Activated CD4-positive, alpha-beta T cell treated with anti-CD3 and anti-CD28 coated beads for 36 hours (primary cell): ENCODE results near the gene REPS1. TPM values are rescaled to one million over a fixed set of nuclear protein-coding genes. Genes with fewer than 3 reads are reported as not detected.

Experiments
- ATAC-seq: fragments of 200-7000 bp; cut with Tn5 transposase; one replicate; pipeline ENCODE4 v1.10.0; 2021; ENCODE audit warnings: mild to moderate bottlenecking, moderate library complexity
- CTCF ChIA-PET: fragments of 350-600 bp; sonication (Branson Sonifier 250); formaldehyde crosslinking; loops from one replicate; lab custom pipeline; 2021; ENCODE audit warnings: antibody characterized with exemption; lab: Charles Lee
- POLR2A ChIA-PET: fragments of 350-600 bp; sonication (Branson Sonifier 250); formaldehyde crosslinking; loops from one replicate; lab custom pipeline; 2021; ENCODE audit warnings: antibody characterized with exemption, inconsistent platforms; lab: Charles Lee
- DNase-seq: peaks from one replicate; pipeline ENCODE4 v3.0.0-alpha.2; 2020
- H3K27ac Mint-ChIP-seq: one replicate; pipeline ENCODE4 v1.8.0; 2021; ENCODE audit warnings: mixed read lengths
- H3K27me3 Mint-ChIP-seq: one replicate; pipeline ENCODE4 v1.8.0; 2021; ENCODE audit warnings: mixed read lengths
- H3K36me3 Mint-ChIP-seq: one replicate; pipeline ENCODE4 v1.8.0; 2021; ENCODE audit warnings: low read depth, mixed read lengths
- H3K4me1 Mint-ChIP-seq: one replicate; pipeline ENCODE4 v1.8.0; 2021; ENCODE audit warnings: mixed read lengths
- H3K4me3 Mint-ChIP-seq: one replicate; pipeline ENCODE4 v1.8.0; 2021; ENCODE audit warnings: mild to moderate bottlenecking, moderate library complexity, mixed read lengths
- H3K9me3 Mint-ChIP-seq: one replicate; pipeline ENCODE4 v1.8.0; 2021; ENCODE audit warnings: low read depth, mixed read lengths
- intact Hi-C, 2 experiments: fragments of 100-400 bp; cut with DNase I in 1 of 2; cut with micrococcal nuclease in 1 of 2; formaldehyde crosslinking; loops; one replicate each; pipeline versions ENCODE4 v1.14.2 to v1.15.1; 2022 to 2024; cut with DNase I, micrococcal nuclease
- total RNA-seq, 2 experiments: library from RNA; stranded (reverse); gene quantifications; one replicate each; pipeline ENCODE4 v1.2.3, GENCODE V29; 2021

The REPS1 gene
- total RNA-seq, 2 experiments from 2014 or later: 60.3 to 90.9 TPM

- Mint-ChIP-seq H3K4me1 (no peaks in the 10 kb centered on the region), H3K27ac (no peak overlapping the region), H3K4me3 (no peak overlapping the region), H3K27me3 (no peaks in the 10 kb centered on the region), H3K9me3 (no peaks in the 10 kb centered on the region), H3K36me3 (no peaks in the 10 kb centered on the region)
- intact Hi-C loops: no loop called here
- ChIA-PET CTCF (interaction anchor here (1.5 kb wide), 1 partner anchor 13 kb away, joined by 4 read pairs; no protein-coding TSS in a partner anchor), POLR2A (no interaction called here)
- no peak for DNase-seq
- no peak for ATAC-seq
These were observed 32.6 kb upstream of the REPS1 start for GRCh38 chr6:139020689-139021088.

DNA sequence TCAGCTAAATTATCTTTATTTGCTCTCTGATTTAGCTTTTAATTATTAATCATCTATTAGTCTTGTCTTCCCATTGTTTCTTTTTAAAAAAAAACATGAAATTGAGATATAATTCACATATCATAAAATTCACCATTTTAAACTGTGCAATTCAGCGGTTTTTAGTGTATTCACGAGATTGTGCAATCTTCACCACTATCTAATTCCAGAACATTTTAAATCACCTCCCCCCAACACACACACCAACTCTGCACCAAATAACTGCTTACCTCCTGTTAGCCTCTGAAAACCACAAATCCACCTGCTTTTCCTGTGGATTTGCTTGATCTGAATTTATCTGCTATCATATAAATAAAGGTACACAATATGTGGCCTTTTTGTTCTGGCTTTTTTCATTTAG is 31.7 kb upstream of the REPS1 start:
- H3K27ac Mint-ChIP-seq: no peak overlapping the region
- intact Hi-C loops: loop anchor here in 1 of 2 experiments (2.0 kb wide), 1 partner anchor 27 kb away; no protein-coding TSS in a partner anchor
- H3K36me3 Mint-ChIP-seq: no peaks in the 10 kb centered on the region
- DNase-seq (no peak), ATAC-seq (no peak)
- H3K4me3 Mint-ChIP-seq: no peak overlapping the region
- no peaks in the 10 kb centered on the region for H3K9me3 Mint-ChIP-seq
- ChIA-PET CTCF (interaction anchor here (1.1 to 1.4 kb wide), 2 partner anchors 10 to 12 kb away, joined by 3 read pairs; no protein-coding TSS in a partner anchor), POLR2A (no interaction called here)
- H3K4me1 Mint-ChIP-seq: no peaks in the 10 kb centered on the region
- no peaks in the 10 kb centered on the region for H3K27me3 Mint-ChIP-seq

DNA sequence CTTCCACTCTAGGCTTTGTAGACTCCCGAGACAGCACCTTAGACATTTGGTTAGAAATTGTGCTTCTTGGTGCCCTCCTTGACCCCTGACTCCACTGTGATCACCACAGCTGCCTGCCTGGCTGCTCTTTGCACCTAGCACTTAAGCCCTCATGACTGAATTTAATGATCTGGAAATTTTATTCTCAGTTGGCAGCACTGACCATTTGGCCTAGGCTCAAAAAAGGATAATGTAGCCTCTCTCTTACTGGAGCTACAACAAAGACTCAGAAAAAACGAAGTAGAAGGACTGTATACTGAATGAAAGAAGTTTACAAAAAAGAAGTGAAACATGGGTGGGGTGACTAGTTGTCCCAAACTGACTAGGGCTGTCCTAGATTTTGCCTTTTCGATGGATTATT is 29.2 kb upstream of the REPS1 start:
- DNase-seq (no peak), ATAC-seq (no peak)
- H3K27ac Mint-ChIP-seq: no peak overlapping the region
- intact Hi-C loops: no loop called here
- no peaks in the 10 kb centered on the region for H3K27me3 Mint-ChIP-seq
- H3K4me1 Mint-ChIP-seq: no peaks in the 10 kb centered on the region
- no peaks in the 10 kb centered on the region for H3K36me3 Mint-ChIP-seq
- no peaks in the 10 kb centered on the region for H3K9me3 Mint-ChIP-seq
- CTCF ChIA-PET: interaction anchor here (1.1 to 1.9 kb wide), 2 partner anchors 18 to 45 kb away, joined by 3 to 4 read pairs; no protein-coding TSS in a partner anchor
- POLR2A ChIA-PET: no interaction called here
- no peak overlapping the region for H3K4me3 Mint-ChIP-seq

- Mint-ChIP-seq H3K4me3 (no peak overlapping the region), H3K4me1 (no peaks in the 10 kb centered on the region), H3K27me3 (no peaks in the 10 kb centered on the region), H3K27ac (no peak overlapping the region), H3K9me3 (no peaks in the 10 kb centered on the region), H3K36me3 (no peaks in the 10 kb centered on the region)
- DNase-seq (no peak), ATAC-seq (no peak)
- CTCF ChIA-PET: interaction anchor here (0.5 to 1.9 kb wide), 6 partner anchors 18 to 201 kb away, joined by 3 to 4 read pairs (median 3); no protein-coding TSS in a partner anchor
- POLR2A ChIA-PET: no interaction called here
- intact Hi-C loops: no loop called here
These were observed 28.5 kb upstream of the REPS1 start for GRCh38 chr6:139016337-139017213.

DNA sequence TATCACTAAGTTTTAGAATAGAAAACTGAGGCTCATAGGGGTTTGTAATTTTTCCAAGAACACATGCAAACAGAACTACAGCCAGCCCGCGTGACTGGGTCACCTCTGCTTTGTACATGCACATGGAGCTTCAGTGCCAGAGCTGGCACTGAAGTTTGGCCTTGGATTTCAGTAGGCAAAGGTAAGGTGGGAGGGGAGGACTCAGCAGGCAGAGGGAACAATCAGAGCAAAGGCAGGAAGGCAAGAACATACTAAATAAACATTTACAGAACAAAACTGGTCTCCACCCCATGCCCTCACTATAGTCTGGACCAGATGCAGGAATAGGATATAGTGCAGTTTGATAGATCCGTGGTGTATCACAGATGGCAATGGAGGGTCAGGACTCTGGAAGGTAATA is 26.9 kb upstream of the REPS1 start:
- H3K27ac Mint-ChIP-seq: no peak overlapping the region
- POLR2A ChIA-PET: no interaction called here
- no peaks in the 10 kb centered on the region for H3K9me3 Mint-ChIP-seq
- no peaks in the 10 kb centered on the region for H3K36me3 Mint-ChIP-seq
- no peaks in the 10 kb centered on the region for H3K4me1 Mint-ChIP-seq
- DNase-seq: no peak
- intact Hi-C loops: no loop called here
- H3K27me3 Mint-ChIP-seq: no peaks in the 10 kb centered on the region
- CTCF ChIA-PET: interaction anchor here (1.0 to 1.6 kb wide), 2 partner anchors 11 to 26 kb away, joined by 4 read pairs; no protein-coding TSS in a partner anchor
- ATAC-seq: no peak
- no peak overlapping the region for H3K4me3 Mint-ChIP-seq

DNA sequence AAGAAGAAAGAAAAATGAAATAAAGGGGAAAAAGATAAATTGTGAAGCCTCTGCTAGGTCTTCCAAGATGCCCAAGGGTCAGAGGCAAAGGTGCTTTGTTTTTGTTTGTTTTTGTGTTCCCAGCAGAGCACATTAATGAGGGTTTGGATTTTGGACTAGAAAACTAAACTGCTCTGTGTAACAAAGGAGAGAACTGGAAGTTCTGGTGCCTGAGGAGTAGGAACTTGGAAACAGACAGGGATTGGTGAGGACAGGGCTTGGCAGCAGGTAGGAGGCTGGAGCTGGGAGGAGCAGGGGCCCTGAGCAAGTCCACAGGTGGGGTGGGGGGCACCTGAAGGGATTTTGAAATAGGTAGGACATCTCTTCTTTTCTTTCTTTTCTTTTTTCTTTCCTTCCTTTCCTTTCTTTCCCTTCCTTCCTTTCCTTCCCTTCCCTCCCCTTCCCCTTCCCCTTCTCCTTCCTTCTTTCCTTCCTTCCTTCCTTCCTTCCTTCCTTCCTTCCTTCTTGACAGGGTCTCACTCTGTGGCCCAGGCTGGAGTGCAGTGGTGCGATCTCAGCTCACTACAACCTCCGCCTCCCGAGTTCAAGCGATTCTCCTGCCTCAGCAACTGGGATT is 25.2 kb upstream of the REPS1 start:
- H3K36me3 Mint-ChIP-seq: no peaks in the 10 kb centered on the region
- H3K27me3 Mint-ChIP-seq: no peaks in the 10 kb centered on the region
- DNase-seq: no peak
- ATAC-seq: no peak
- no peaks in the 10 kb centered on the region for H3K9me3 Mint-ChIP-seq
- ChIA-PET POLR2A (no interaction called here), CTCF (no interaction called here)
- intact Hi-C loops: no loop called here
- no peaks in the 10 kb centered on the region for H3K4me1 Mint-ChIP-seq
- H3K4me3 Mint-ChIP-seq: no peak overlapping the region
- H3K27ac Mint-ChIP-seq: no peak overlapping the region

DNA sequence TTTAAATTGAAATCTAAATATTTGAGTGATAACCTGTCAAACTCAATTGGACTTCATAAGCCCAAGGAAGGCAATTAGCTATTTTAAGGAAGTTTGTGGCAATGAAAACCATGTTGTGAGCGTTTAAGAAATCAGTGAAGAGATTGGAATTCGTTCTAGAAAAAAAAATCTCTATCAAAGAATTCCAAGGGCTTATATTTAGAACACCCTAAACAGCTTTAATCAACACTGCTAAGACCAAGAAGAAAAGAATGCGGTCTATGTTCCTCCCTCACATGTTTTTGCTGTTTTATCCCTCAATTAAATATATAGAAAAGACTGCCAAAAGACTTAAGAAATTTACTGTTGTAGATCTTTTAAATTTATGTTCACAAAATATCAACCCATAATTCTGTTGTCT is 23.9 kb upstream of the REPS1 start:
- ChIA-PET CTCF (interaction anchor here (2.1 kb wide), 1 partner anchor 23 kb away, joined by 6 read pairs; the partner anchor contains the start of gene REPS1), POLR2A (no interaction called here)
- DNase-seq (no peak), ATAC-seq (no peak)
- no peaks in the 10 kb centered on the region for H3K27me3 Mint-ChIP-seq
- no peaks in the 10 kb centered on the region for H3K4me1 Mint-ChIP-seq
- H3K36me3 Mint-ChIP-seq: no peaks in the 10 kb centered on the region
- intact Hi-C loops: no loop called here
- H3K4me3 Mint-ChIP-seq: no peak overlapping the region
- no peaks in the 10 kb centered on the region for H3K9me3 Mint-ChIP-seq
- no peak overlapping the region for H3K27ac Mint-ChIP-seq

DNA sequence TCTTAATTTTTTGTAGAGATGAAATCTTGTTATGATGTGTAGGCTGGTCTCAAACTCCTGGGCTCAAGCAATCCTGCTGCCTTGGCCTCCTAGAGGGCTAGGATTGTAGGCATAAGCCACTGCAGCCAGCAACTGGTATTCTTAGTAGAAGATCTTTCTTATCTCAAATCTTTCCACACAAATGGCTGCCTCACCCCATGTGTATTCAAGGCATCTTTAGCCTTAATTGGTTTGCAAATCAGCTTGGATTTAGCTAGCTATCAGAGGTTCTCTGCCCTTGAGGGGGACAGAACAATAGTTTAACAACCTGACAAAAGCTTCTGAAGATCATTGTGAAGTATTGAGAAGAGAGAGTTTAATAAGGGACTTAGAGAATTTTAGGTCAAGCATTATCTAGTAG is 22.6 kb upstream of the REPS1 start:
- H3K36me3 Mint-ChIP-seq: no peaks in the 10 kb centered on the region
- no peaks in the 10 kb centered on the region for H3K4me1 Mint-ChIP-seq
- no peaks in the 10 kb centered on the region for H3K9me3 Mint-ChIP-seq
- H3K4me3 Mint-ChIP-seq: no peak overlapping the region
- H3K27ac Mint-ChIP-seq: no peak overlapping the region
- ChIA-PET CTCF (interaction anchor here (2.1 kb wide), 1 partner anchor 22 kb away, joined by 6 read pairs; the partner anchor contains the start of gene REPS1), POLR2A (no interaction called here)
- ATAC-seq: no peak
- no peak for DNase-seq
- H3K27me3 Mint-ChIP-seq: no peaks in the 10 kb centered on the region
- intact Hi-C loops: no loop called here

DNA sequence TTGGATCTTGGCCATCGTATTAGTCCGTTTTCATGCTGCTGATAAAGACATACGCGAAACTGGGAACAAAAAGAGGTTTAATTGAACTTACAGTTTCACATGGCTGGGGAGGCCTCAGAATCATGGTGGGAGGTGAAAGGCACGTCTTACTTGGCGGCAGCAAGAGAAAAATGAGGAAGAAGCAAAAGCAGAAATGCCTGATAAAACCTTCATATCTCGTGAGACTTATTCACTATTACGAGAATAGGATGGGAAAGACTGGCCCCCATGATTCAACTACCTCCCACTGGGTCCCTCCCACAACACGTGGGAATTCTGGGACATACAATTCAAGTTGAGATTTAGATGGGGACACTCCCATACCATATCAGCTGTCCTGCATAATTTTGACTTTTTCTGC is 20.1 kb upstream of the REPS1 start:
- Mint-ChIP-seq H3K9me3 (no peaks in the 10 kb centered on the region), H3K4me3 (no peak overlapping the region), H3K27ac (no peak overlapping the region), H3K4me1 (no peaks in the 10 kb centered on the region), H3K36me3 (no peaks in the 10 kb centered on the region), H3K27me3 (no peaks in the 10 kb centered on the region)
- intact Hi-C loops: no loop called here
- ChIA-PET CTCF (interaction anchor here (1.0 to 1.3 kb wide), 2 partner anchors 11 to 13 kb away, joined by 3 to 4 read pairs; no protein-coding TSS in a partner anchor), POLR2A (no interaction called here)
- DNase-seq (no peak), ATAC-seq (no peak)

GRCh38 chr6:139007428-139007827 is 19.4 kb upstream of the REPS1 start:
- Mint-ChIP-seq H3K36me3 (no peaks in the 10 kb centered on the region), H3K4me1 (no peaks in the 10 kb centered on the region), H3K27me3 (no peaks in the 10 kb centered on the region), H3K9me3 (no peaks in the 10 kb centered on the region), H3K4me3 (no peak overlapping the region), H3K27ac (no peak overlapping the region)
- POLR2A ChIA-PET: interaction anchor here (0.6 kb wide), 1 partner anchor 139 kb away, joined by 8 read pairs; no protein-coding TSS in a partner anchor
- intact Hi-C loops: no loop called here
- CTCF ChIA-PET: interaction anchor here (1.0 to 1.3 kb wide), 2 partner anchors 12 to 14 kb away, joined by 3 to 4 read pairs; no protein-coding TSS in a partner anchor
- no peak for DNase-seq
- ATAC-seq: no peak

GRCh38 chr6:139006477-139006876 is 18.4 kb upstream of the REPS1 start:
- no peaks in the 10 kb centered on the region for H3K36me3 Mint-ChIP-seq
- POLR2A ChIA-PET: no interaction called here

More at GRCh38 chr6:139006477-139006876, 18.4 kb upstream of the REPS1 start:
- Mint-ChIP-seq H3K9me3 (no peaks in the 10 kb centered on the region), H3K4me3 (no peak overlapping the region), H3K4me1 (no peaks in the 10 kb centered on the region), H3K27me3 (no peaks in the 10 kb centered on the region), H3K27ac (no peak overlapping the region)
- no peak for ATAC-seq
- CTCF ChIA-PET: interaction anchor here (0.7 kb wide), 2 partner anchors 187 to 557 kb away, joined by 3 to 5 read pairs; no protein-coding TSS in a partner anchor
- DNase-seq: no peak
- intact Hi-C loops: no loop called here
